Right lung (tissue), 5 donors: Measurements from ENCODE around the gene DOCK4. TPM values are rescaled to one million over a fixed set of nuclear protein-coding genes. Genes with fewer than 3 reads are reported as not detected.

Experiments used
- DNase-seq, 2 donors: peaks; one replicate each; pipeline ENCODE4 v3.0.0-alpha.2; 2013
- polyA plus RNA-seq, 5 donors: library from polyadenylated mRNA; unstranded; fragments of 120-200 nt; gene quantifications; one replicate each; pipeline versions ENCODE4 v1.2.1 to v1.2.3, GENCODE V29; 2013; ENCODE audit warnings: inconsistent platforms in 1 of 5, low replicate concordance in 1 of 5; ENCODE audit not compliant: insufficient read length in 5 of 5, insufficient read depth in 1 of 5

DOCK4 gene
- polyA plus RNA-seq, 5 donors: 33.7 to 57.8 (median 51.7) TPM

- DNase-seq: no peak
These were observed 390.8 kb downstream of the DOCK4 start for GRCh38 chr7:111815354-111815753.

DNA sequence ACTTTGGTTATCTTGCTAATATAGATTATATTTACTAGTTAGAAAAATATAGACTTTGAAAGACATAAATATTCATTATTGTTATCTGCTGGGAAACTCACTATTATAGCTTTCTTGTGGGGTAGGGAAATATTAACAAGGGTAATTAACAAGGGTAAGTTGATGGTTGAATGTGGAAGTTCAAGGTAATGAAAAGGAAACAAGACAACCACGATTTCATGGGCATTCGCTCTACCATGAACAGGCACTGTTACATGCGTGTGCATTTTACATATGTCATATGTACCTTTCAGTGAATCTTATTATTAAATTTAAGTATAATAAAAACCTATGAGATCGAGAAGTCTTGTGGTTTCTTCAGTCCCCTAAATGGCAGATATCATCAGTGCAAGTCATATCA is 392.9 kb downstream of the DOCK4 start:
- no peak for DNase-seq

GRCh38 chr7:111806232-111806631 is 400.0 kb downstream of the DOCK4 start:
- no peak for DNase-seq

GRCh38 chr7:111803015-111803758 is 403.0 kb downstream of the DOCK4 start:
- DNase-seq: no peak

GRCh38 chr7:111802194-111802772 is 403.9 kb downstream of the DOCK4 start:
- DNase-seq: no peak

GRCh38 chr7:111801277-111801676 is 404.9 kb downstream of the DOCK4 start:
- DNase-seq: no peak

- DNase-seq: no peak
These were observed 409.5 kb downstream of the DOCK4 start for GRCh38 chr7:111796671-111797070.

- DNase-seq: no peak
These were observed 416.3 kb downstream of the DOCK4 start for GRCh38 chr7:111789870-111790269.

GRCh38 chr7:111789048-111789320 is 417.2 kb downstream of the DOCK4 start:
- no peak for DNase-seq

DNA sequence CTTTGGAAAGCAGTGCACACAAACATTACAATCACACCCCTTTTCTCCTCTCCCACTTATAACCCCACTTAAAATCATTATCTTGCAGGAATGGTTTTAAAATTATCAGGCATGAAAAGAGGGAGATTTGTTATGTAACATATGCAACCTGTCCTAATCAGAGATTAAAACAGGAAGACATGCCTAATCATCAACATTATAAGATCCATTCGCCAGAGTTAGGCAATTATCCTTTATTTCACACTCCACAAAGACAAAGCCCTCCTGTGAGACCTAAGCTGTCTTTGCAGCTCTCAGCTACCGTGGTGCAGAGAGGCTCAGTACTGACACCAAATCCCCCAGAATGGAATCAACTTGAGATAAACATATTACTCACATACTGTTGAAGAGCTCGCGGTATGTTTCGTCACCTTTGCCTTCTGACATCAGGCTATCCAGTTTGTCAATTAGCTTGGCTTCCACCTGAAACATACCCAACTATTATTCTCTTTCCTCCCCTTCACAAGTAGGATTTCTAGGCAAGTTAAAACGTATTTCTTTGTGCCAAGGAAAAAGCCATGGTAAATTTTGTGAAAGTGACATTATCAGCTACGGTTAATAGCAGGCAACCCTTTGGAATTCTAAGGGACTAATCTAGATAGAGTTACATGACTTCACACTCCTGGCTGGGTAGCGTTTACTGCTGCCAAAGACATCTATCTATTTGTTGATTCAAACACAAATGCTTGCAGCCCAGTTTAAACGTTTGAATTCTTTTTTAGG is 417.7 kb downstream of the DOCK4 start:
- no peak for DNase-seq

GRCh38 chr7:111787741-111788140 is 418.5 kb downstream of the DOCK4 start:
- DNase-seq: no peak

DNA sequence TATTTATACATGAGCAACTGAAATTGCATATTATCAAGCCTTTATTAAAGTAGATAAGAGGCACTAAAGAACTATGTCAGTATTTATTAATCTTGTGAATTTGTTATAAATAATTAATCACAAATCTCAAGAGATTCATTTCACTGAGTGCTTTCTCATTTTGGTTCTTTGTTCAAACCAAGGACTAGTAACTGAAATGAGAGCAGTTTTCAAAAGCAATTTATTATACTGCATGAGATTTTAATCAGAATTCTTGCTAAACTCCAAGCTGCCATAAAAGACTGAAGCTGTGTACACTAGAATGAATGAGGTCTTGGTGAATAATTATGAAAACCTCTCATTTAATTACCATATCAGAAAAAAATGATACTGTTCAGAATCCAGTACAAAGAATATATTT is 419.1 kb downstream of the DOCK4 start:
- no peak for DNase-seq

GRCh38 chr7:111785076-111785475 is 421.1 kb downstream of the DOCK4 start:
- DNase-seq: no peak

- no peak for DNase-seq
These were observed 421.9 kb downstream of the DOCK4 start for GRCh38 chr7:111784296-111784695.

- DNase-seq: no peak
These were observed 422.3 kb downstream of the DOCK4 start for GRCh38 chr7:111783854-111784253.

DNA sequence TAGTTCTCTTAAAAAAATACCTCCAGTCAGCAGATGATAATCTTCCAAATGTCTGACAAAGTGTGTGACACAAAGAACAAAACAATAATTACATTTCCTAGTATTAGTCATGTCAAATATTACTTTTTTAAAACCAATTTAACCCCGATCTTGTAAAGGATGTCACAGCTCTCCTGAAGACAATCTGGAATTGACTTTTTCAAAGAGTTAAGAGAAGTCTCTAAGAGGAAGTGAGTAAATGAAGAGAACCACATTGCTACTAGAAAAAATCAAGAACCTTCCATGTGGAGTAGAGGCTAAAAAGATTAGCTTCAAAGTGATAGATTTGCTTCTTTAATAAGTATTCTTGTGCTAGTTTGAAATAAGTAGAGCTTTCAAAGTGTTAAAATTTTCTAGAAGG is 425.7 kb downstream of the DOCK4 start:
- no peak for DNase-seq

DNA sequence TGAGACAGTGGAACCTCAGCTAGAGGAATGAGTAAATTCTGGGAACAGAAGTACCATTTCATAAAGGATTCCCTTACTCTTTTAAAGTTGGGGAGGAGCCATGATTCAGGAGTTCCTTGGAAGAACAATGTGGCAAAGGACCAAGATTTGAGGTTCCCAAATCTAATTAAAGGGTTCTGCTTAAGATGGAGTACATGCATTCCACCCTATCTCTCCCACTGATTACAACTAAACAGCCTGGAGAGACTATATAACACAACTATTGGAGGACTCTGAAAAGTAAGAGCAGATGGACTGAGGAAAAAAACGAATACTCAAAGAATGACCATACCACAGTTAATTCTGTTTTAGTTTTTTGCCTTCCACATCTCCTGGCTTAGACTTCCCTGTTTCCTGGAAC is 431.0 kb downstream of the DOCK4 start:
- no peak for DNase-seq

- no peak for DNase-seq
These were observed 433.5 kb downstream of the DOCK4 start for GRCh38 chr7:111772716-111773115.

- no peak for DNase-seq
These were observed 434.6 kb downstream of the DOCK4 start for GRCh38 chr7:111771638-111772037.

DNA sequence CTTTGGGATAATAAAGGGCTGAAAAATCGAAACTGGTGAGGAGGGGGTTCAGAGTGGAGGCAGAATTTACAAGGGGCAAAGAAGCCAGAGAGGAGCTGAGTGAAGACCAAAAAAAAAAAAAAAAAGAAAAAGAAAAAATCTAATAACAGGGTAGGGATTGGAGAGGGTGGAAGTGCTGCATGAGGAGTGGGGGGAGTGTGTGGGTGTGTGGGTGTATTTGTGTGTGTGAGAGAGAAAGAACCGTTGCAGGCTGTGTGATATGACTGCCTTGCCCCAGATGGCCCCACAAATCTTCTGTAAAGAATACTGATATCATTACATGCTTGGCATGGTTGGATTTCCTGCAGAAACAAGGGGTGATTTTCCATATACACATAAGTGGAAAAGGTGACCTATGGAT is 436.1 kb downstream of the DOCK4 start:
- DNase-seq: no peak

- no peak for DNase-seq
These were observed 440.2 kb downstream of the DOCK4 start for GRCh38 chr7:111765751-111766643.

DNA sequence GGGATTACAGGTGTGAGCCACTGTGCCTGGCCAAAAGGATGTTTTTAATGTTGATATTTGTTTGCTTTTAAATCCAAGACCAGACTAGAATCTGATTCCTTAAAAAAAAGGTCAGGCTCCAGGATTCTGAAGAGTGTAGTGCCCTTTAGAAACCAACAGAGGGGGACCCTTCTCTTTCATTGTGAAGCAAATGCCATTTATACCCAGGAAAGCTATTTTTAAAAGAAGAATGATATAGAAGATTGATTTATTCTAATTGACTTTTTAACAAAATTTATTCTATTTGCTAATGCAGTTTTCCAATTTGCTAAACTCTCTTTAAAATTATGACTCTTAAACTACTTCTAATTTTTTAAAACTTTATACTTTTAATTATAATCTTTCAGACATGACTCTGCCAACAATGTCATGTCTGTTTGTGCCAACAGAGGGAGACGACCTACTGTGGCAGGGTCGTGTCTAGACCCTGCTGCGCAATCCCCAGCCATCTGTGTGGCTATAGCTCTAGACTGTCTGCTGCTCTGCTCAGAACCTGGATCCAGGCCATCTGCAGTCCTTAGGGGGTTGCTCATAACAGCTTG is 442.9 kb downstream of the DOCK4 start:
- no peak for DNase-seq
